SK-N-SH treated with all-trans-retinoic acid at 6 μM for 48 hours (cell line): ENCODE results near the gene CBFA2T3.

Experiments used
- ATAC-seq: fragments of 200-7000 bp; cut with Tn5 transposase; 3 replicates; pipeline ENCODE4 v1.9.1; 2020; ENCODE audit warnings: mild to moderate bottlenecking, moderate library complexity
- ARNTL ChIP-seq: fragments of 450-650 bp; formaldehyde crosslinking; IDR thresholded peaks from 2 replicates; pipeline ENCODE4 v1.5.0; 2020; ENCODE audit warnings: low read depth, mild to moderate bottlenecking, moderate library complexity, borderline replicate concordance
- BACH2 ChIP-seq: fragments of 250-450 bp; sonication (Bioruptor Pico); IDR thresholded peaks from 2 replicates; pipeline ENCODE4 v1.9.0; 2021; ENCODE audit warnings: mild to moderate bottlenecking, borderline replicate concordance
- CSDC2 ChIP-seq: fragments of 250-450 bp; sonication (Bioruptor Pico); IDR thresholded peaks from 2 replicates; pipeline ENCODE4 v1.5.0; 2020; ENCODE audit warnings: mild to moderate bottlenecking, moderate library complexity
- ESRRG ChIP-seq: fragments of 250-450 bp; sonication (Bioruptor Pico); IDR thresholded peaks from 2 replicates; pipeline ENCODE4 v1.6.1; 2021; ENCODE audit warnings: mild to moderate bottlenecking
- GLIS3 ChIP-seq: fragments of 250-450 bp; sonication (Bioruptor Pico); IDR thresholded peaks from 2 replicates; pipeline ENCODE4 v1.5.0; 2020; ENCODE audit warnings: mild to moderate bottlenecking, moderate library complexity
- ISL1 ChIP-seq: fragments of 250-450 bp; sonication (Bioruptor Pico); IDR thresholded peaks from 2 replicates; pipeline ENCODE4 v2.1.2; 2022; ENCODE audit warnings: mild to moderate bottlenecking, moderate library complexity
- OSR1 ChIP-seq: fragments of 250-450 bp; sonication (Bioruptor Pico); IDR thresholded peaks from 2 replicates; pipeline ENCODE4 v1.8.0; 2022; ENCODE audit warnings: moderate library complexity, mild to moderate bottlenecking, inconsistent platforms
- PPARA ChIP-seq: fragments of 250-450 bp; sonication (Bioruptor Pico); IDR thresholded peaks from 2 replicates; pipeline ENCODE4 v1.5.0; 2020; ENCODE audit warnings: mild to moderate bottlenecking, borderline replicate concordance
- RARB ChIP-seq: fragments of 250-450 bp; sonication (Bioruptor Pico); IDR thresholded peaks from 2 replicates; pipeline ENCODE4 v1.8.0; 2021; ENCODE audit warnings: mild to moderate bottlenecking, moderate library complexity
- SNAI2 ChIP-seq: fragments of 250-450 bp; sonication (Bioruptor Pico); IDR thresholded peaks from 2 replicates; pipeline ENCODE4 v1.5.0; 2020; ENCODE audit warnings: mild to moderate bottlenecking, moderate library complexity
- TOX ChIP-seq: fragments of 250-450 bp; sonication (Bioruptor Pico); IDR thresholded peaks from 2 replicates; pipeline ENCODE4 v1.8.0; 2021; ENCODE audit warnings: mild to moderate bottlenecking, moderate library complexity, borderline replicate concordance
- ZC3H10 ChIP-seq: fragments of 250-450 bp; sonication (Bioruptor Pico); IDR thresholded peaks from 2 replicates; pipeline ENCODE4 v1.5.1; 2021; ENCODE audit warnings: mild to moderate bottlenecking, moderate library complexity
- ZFP3 ChIP-seq: fragments of 250-450 bp; sonication (Bioruptor Pico); IDR thresholded peaks from 2 replicates; pipeline ENCODE4 v1.5.0; 2020; ENCODE audit warnings: mild to moderate bottlenecking, moderate library complexity
- ZFP30 ChIP-seq: fragments of 450-650 bp; formaldehyde crosslinking; IDR thresholded peaks from 2 replicates; pipeline ENCODE4 v1.5.0; 2022; ENCODE audit warnings: mild to moderate bottlenecking, moderate library complexity
- ZNF565 ChIP-seq: fragments of 450-650 bp; formaldehyde crosslinking; conservative IDR thresholded peaks from 2 replicates; pipeline ENCODE4 v1.5.0; 2020; ENCODE audit warnings: low read depth, mild to moderate bottlenecking, moderate library complexity
- ZNF70 ChIP-seq: fragments of 450-650 bp; formaldehyde crosslinking; IDR thresholded peaks from 2 replicates; pipeline ENCODE4 v1.5.0; 2020; ENCODE audit warnings: mild to moderate bottlenecking, moderate library complexity
- TF ChIP-seq, protein P1 (sequence below): fragments of 250-450 bp; sonication (Bioruptor Pico); IDR thresholded peaks from 2 replicates; pipeline ENCODE4 v1.8.0; 2020; ENCODE audit warnings: mild to moderate bottlenecking, moderate library complexity, borderline replicate concordance
- TF ChIP-seq, protein P2 (sequence below): fragments of 250-450 bp; sonication (Bioruptor Pico); IDR thresholded peaks from 2 replicates; pipeline ENCODE4 v1.5.1; 2020; ENCODE audit warnings: low read depth, mild to moderate bottlenecking, moderate library complexity
- TF ChIP-seq, protein P3 (sequence below): fragments of 250-450 bp; sonication (Bioruptor Pico); IDR thresholded peaks from 2 replicates; pipeline ENCODE4 v1.5.1; 2021; ENCODE audit warnings: mild to moderate bottlenecking, moderate library complexity
- TF ChIP-seq, protein P4 (sequence below): fragments of 250-450 bp; sonication (Bioruptor Pico); IDR thresholded peaks from 2 replicates; pipeline ENCODE4 v1.5.0; 2020; ENCODE audit warnings: mild to moderate bottlenecking, moderate library complexity

Gene CBFA2T3

DNA sequence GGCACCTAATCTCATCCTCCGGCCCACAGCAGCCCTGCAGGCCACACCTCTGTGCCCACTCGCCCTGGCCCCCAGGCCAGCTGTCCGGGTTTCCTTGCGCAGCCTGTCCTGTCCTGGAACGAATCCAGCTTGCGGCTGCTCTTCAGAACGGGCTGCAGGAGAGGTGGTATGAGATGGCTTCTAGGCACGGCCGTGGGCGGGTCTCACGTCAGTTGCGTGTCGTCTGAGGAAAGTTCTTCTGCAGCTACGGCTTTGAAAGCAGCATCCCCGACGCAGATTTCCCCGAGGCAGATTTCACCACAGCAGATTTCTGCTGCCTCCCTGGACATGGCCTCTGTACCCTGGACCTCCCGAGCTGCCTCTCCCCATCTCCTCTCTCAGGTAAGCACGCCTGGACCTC, 138.4 kb downstream of the CBFA2T3 start:
- no peak for TF ChIP-seq SNAI2 (CRISPR knock-in tag)
- no peak for TF ChIP-seq CSDC2 (CRISPR knock-in tag)
- no peak for TF ChIP-seq ZFP30 (CRISPR knock-in tag)
- TF ChIP-seq ARNTL: no peak
- TF ChIP-seq GLIS3 (CRISPR knock-in tag): no peak
- no peak for TF ChIP-seq RARB (CRISPR knock-in tag)
- TF ChIP-seq ZC3H10 (CRISPR knock-in tag): no peak
- no peak for TF ChIP-seq PPARA (CRISPR knock-in tag)
- TF ChIP-seq ZNF565: no peak
- no peak for TF ChIP-seq ZFP3
- no peak for TF ChIP-seq OSR1
- ATAC-seq: no peak

DNA sequence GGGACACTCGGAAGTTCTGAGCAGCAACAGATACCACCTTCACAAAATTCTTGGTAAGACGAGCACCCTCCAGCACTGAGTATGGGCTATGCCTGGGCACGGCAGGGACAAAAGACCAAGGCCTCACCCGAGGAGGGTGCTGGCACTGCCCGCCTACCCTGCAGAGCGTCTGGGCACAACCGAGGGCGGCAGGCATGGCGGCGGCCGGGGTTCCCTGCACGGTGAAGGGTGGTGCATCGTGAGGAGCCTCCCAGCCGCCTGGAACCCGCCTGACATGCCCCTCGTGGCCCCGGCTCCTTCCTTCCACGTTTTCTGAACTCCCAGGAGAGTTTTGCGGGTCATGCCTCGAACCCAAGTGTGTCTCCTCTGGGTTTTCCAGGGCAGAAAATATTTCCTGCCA, 139.2 kb downstream of the CBFA2T3 start:
- TF ChIP-seq ZC3H10 (CRISPR knock-in tag) (no peak), ESRRG (no peak), ZNF565 (no peak)

DNA sequence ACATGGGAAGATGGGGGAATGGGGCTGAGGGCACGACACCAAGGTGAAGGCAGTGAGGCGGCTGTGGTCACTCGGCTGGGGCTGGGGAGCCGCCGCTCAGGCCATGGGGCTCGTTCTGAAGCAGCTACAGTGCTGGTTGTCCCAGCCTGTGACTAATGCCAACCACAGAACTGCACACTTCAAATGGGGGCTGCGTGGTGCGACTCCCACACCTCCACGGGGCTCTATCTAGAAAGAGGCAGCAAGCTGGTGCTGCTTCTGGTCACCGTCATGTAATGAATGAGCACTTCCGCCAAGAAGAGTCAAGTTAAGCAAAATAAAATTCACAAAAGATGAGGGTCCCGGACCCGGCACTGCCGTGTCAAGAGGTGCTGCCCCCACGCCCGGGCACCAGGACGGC, 140.2 kb downstream of the CBFA2T3 start:
- TF ChIP-seq GLIS3 (CRISPR knock-in tag) (no peak), ZNF70 (CRISPR knock-in tag) (no peak), SNAI2 (CRISPR knock-in tag) (no peak), TOX (no peak), ZFP30 (CRISPR knock-in tag) (no peak), ZNF565 (no peak), ZC3H10 (CRISPR knock-in tag) (no peak), ESRRG (no peak), ARNTL (no peak), BACH2 (CRISPR knock-in tag) (no peak)
- TF ChIP-seq, protein P1, sequence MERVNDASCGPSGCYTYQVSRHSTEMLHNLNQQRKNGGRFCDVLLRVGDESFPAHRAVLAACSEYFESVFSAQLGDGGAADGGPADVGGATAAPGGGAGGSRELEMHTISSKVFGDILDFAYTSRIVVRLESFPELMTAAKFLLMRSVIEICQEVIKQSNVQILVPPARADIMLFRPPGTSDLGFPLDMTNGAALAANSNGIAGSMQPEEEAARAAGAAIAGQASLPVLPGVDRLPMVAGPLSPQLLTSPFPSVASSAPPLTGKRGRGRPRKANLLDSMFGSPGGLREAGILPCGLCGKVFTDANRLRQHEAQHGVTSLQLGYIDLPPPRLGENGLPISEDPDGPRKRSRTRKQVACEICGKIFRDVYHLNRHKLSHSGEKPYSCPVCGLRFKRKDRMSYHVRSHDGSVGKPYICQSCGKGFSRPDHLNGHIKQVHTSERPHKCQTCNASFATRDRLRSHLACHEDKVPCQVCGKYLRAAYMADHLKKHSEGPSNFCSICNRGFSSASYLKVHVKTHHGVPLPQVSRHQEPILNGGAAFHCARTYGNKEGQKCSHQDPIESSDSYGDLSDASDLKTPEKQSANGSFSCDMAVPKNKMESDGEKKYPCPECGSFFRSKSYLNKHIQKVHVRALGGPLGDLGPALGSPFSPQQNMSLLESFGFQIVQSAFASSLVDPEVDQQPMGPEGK: no peak
- no peak for ATAC-seq

More for the DNA sequence above, 139.2 kb downstream of the CBFA2T3 start:
- no peak for ATAC-seq

DNA sequence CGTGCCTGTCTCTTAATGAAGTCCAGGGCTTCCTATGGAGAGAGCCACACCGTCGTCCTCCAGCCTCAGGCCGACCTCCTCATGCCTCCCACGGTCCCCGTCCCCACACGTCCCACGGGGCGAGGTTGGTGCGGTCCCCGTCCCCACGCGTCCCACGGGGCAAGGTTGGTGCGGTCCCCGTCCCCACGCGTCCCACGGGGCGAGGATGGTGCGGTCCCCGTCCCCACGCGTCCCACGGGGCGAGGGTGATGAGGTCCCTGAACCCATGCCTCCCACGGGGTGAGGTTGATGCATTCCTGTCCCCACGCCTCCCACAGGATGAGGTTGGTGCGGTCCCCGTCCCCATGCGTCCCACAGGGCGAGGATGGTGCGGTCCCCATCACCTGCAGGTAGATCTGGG, 141.2 kb downstream of the CBFA2T3 start:
- TF ChIP-seq ZC3H10 (CRISPR knock-in tag) (no peak), PPARA (CRISPR knock-in tag) (no peak), ARNTL (no peak), BACH2 (CRISPR knock-in tag) (no peak), OSR1 (no peak), ZFP3 (no peak), GLIS3 (CRISPR knock-in tag) (no peak), ISL1 (CRISPR knock-in tag) (no peak), SNAI2 (CRISPR knock-in tag) (no peak), RARB (CRISPR knock-in tag) (no peak), ESRRG (no peak)
- TF ChIP-seq, protein P1: no peak
- TF ChIP-seq, protein P2, sequence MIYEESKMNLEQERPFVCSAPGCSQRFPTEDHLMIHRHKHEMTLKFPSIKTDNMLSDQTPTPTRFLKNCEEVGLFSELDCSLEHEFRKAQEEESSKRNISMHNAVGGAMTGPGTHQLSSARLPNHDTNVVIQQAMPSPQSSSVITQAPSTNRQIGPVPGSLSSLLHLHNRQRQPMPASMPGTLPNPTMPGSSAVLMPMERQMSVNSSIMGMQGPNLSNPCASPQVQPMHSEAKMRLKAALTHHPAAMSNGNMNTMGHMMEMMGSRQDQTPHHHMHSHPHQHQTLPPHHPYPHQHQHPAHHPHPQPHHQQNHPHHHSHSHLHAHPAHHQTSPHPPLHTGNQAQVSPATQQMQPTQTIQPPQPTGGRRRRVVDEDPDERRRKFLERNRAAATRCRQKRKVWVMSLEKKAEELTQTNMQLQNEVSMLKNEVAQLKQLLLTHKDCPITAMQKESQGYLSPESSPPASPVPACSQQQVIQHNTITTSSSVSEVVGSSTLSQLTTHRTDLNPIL: no peak
- TF ChIP-seq, protein P3, sequence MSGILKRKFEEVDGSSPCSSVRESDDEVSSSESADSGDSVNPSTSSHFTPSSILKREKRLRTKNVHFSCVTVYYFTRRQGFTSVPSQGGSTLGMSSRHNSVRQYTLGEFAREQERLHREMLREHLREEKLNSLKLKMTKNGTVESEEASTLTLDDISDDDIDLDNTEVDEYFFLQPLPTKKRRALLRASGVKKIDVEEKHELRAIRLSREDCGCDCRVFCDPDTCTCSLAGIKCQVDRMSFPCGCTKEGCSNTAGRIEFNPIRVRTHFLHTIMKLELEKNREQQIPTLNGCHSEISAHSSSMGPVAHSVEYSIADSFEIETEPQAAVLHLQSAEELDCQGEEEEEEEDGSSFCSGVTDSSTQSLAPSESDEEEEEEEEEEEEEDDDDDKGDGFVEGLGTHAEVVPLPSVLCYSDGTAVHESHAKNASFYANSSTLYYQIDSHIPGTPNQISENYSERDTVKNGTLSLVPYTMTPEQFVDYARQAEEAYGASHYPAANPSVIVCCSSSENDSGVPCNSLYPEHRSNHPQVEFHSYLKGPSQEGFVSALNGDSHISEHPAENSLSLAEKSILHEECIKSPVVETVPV (CRISPR knock-in tag): no peak
- TF ChIP-seq, protein P4, sequence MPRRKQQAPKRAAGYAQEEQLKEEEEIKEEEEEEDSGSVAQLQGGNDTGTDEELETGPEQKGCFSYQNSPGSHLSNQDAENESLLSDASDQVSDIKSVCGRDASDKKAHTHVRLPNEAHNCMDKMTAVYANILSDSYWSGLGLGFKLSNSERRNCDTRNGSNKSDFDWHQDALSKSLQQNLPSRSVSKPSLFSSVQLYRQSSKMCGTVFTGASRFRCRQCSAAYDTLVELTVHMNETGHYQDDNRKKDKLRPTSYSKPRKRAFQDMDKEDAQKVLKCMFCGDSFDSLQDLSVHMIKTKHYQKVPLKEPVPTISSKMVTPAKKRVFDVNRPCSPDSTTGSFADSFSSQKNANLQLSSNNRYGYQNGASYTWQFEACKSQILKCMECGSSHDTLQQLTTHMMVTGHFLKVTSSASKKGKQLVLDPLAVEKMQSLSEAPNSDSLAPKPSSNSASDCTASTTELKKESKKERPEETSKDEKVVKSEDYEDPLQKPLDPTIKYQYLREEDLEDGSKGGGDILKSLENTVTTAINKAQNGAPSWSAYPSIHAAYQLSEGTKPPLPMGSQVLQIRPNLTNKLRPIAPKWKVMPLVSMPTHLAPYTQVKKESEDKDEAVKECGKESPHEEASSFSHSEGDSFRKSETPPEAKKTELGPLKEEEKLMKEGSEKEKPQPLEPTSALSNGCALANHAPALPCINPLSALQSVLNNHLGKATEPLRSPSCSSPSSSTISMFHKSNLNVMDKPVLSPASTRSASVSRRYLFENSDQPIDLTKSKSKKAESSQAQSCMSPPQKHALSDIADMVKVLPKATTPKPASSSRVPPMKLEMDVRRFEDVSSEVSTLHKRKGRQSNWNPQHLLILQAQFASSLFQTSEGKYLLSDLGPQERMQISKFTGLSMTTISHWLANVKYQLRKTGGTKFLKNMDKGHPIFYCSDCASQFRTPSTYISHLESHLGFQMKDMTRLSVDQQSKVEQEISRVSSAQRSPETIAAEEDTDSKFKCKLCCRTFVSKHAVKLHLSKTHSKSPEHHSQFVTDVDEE (CRISPR knock-in tag): no peak
- no peak for ATAC-seq
